ENCODE results near the gene TFG. TPM values are rescaled to one million over a fixed set of nuclear protein-coding genes. Genes with fewer than 3 reads are reported as not detected.
A peak's percentile ranks its signal among the peaks of the same experiment; 100 is the strongest.

TFG gene
- total RNA-seq, 1 experiment from 2014 or later: 138 TPM

- Histone ChIP-seq H3K4me1 (peaks cover 10% of the 10 kb centered on the region; the same call in 1 of the 2 replicates), H3K4me3 (ENCODE audit: low read depth, low read length) (no peak overlapping the region), H3K36me3 (ENCODE audit: control insufficient read depth, insufficient read depth, low read length) (no peaks in the 10 kb centered on the region; the same call in 1 of the 2 replicates), H3K9me3 (no peaks in the 10 kb centered on the region), H3K27me3 (replicated peaks; ENCODE audit: control insufficient read depth, insufficient read depth, low read length) (no peaks in the 10 kb centered on the region)
- intact Hi-C loops (cut with micrococcal nuclease; ENCODE audit: unreplicated experiment): no loop called here
- Mint-ChIP-seq H3K9me3 (ENCODE audit: unreplicated experiment) (no peaks in the 10 kb centered on the region), H3K36me3 (ENCODE audit: insufficient read depth, unreplicated experiment) (peaks cover 73% of the 10 kb centered on the region), H3K27me3 (ENCODE audit: insufficient read depth, unreplicated experiment) (no peaks in the 10 kb centered on the region), H3K27ac (ENCODE audit: unreplicated experiment) (no peak overlapping the region), H3K4me1 (ENCODE audit: low read depth, unreplicated experiment) (peaks cover 24% of the 10 kb centered on the region), H3K4me3 (ENCODE audit: unreplicated experiment) (no peak overlapping the region)
- BruUV-seq (replicated peaks): no TSS peak
- DNase-seq: no peak
- TF ChIP-seq CTCF (IDR thresholded peaks at IDR 0.05; ENCODE audit: insufficient read depth in 1 of 2, low read depth in 1 of 2, low read length in 1 of 2, severe bottlenecking in 1 of 2, unreplicated experiment in 1 of 2): no peak
- POLR2A ChIA-PET: no interaction called here
- CTCF ChIA-PET: no interaction called here
These were observed 11.1 kb downstream of the TFG start for GRCh38 chr3:100720426-100720825.

- Mint-ChIP-seq H3K27me3 (ENCODE audit: insufficient read depth, unreplicated experiment) (no peaks in the 10 kb centered on the region), H3K4me3 (ENCODE audit: unreplicated experiment) (no peak overlapping the region), H3K27ac (ENCODE audit: unreplicated experiment) (no peak overlapping the region), H3K4me1 (ENCODE audit: low read depth, unreplicated experiment) (peaks cover 6% of the 10 kb centered on the region), H3K9me3 (ENCODE audit: unreplicated experiment) (no peaks in the 10 kb centered on the region), H3K36me3 (ENCODE audit: insufficient read depth, unreplicated experiment) (peaks cover 64% of the 10 kb centered on the region)
- peak in 1 of 2 experiments; percentile 4 for DNase-seq
- intact Hi-C loops (cut with micrococcal nuclease; ENCODE audit: unreplicated experiment): no loop called here
- POLR2A ChIA-PET: no interaction called here
- Histone ChIP-seq H3K9me3 (no peaks in the 10 kb centered on the region), H3K27me3 (replicated peaks; ENCODE audit: control insufficient read depth, insufficient read depth, low read length) (no peaks in the 10 kb centered on the region), H3K4me1 (no peaks in the 10 kb centered on the region), H3K4me3 (ENCODE audit: low read depth, low read length) (no peak overlapping the region), H3K36me3 (ENCODE audit: control insufficient read depth, insufficient read depth, low read length) (no peaks in the 10 kb centered on the region)
- no peak for TF ChIP-seq CTCF (IDR thresholded peaks at IDR 0.05; ENCODE audit: insufficient read depth in 1 of 2, low read depth in 1 of 2, low read length in 1 of 2, severe bottlenecking in 1 of 2, unreplicated experiment in 1 of 2)
- BruUV-seq (replicated peaks): no TSS peak
- CTCF ChIA-PET: interaction anchor here (0.7 kb wide), 1 partner anchor 122 kb away, joined by 4 read pairs; no protein-coding TSS in a partner anchor
These were observed 16.7 kb downstream of the TFG start for GRCh38 chr3:100725935-100726513.

GRCh38 chr3:100726706-100727105, 17.4 kb downstream of the TFG start:
- H3K4me3 Mint-ChIP-seq (ENCODE audit: unreplicated experiment): no peak overlapping the region
- no peak overlapping the region for H3K27ac Mint-ChIP-seq (ENCODE audit: unreplicated experiment)
- no TSS peak for BruUV-seq (replicated peaks)
- CTCF ChIA-PET: interaction anchor here (0.7 kb wide), 1 partner anchor 123 kb away, joined by 4 read pairs; no protein-coding TSS in a partner anchor
- Histone ChIP-seq H3K4me1 (no peaks in the 10 kb centered on the region), H3K36me3 (ENCODE audit: control insufficient read depth, insufficient read depth, low read length) (no peaks in the 10 kb centered on the region), H3K9me3 (no peaks in the 10 kb centered on the region), H3K4me3 (ENCODE audit: low read depth, low read length) (no peak overlapping the region), H3K27me3 (replicated peaks; ENCODE audit: control insufficient read depth, insufficient read depth, low read length) (no peaks in the 10 kb centered on the region)
- peaks cover 6% of the 10 kb centered on the region for H3K4me1 Mint-ChIP-seq (ENCODE audit: low read depth, unreplicated experiment)
- H3K27me3 Mint-ChIP-seq (ENCODE audit: insufficient read depth, unreplicated experiment): no peaks in the 10 kb centered on the region
- peaks cover 62% of the 10 kb centered on the region for H3K36me3 Mint-ChIP-seq (ENCODE audit: insufficient read depth, unreplicated experiment)
- no peak for DNase-seq
- intact Hi-C loops (cut with micrococcal nuclease; ENCODE audit: unreplicated experiment): no loop called here
- POLR2A ChIA-PET: no interaction called here
- no peak for TF ChIP-seq CTCF (IDR thresholded peaks at IDR 0.05; ENCODE audit: insufficient read depth in 1 of 2, low read depth in 1 of 2, low read length in 1 of 2, severe bottlenecking in 1 of 2, unreplicated experiment in 1 of 2)
- H3K9me3 Mint-ChIP-seq (ENCODE audit: unreplicated experiment): no peaks in the 10 kb centered on the region
